ENCODE measurements around the gene GSTA3. TPM values are rescaled to one million over a fixed set of nuclear protein-coding genes. Genes with fewer than 3 reads are reported as not detected.

GSTA3 gene
- total and polyA plus RNA-seq, 2 of the 4 experiments (the other 2 are of a cell fraction), result not detected

DNA sequence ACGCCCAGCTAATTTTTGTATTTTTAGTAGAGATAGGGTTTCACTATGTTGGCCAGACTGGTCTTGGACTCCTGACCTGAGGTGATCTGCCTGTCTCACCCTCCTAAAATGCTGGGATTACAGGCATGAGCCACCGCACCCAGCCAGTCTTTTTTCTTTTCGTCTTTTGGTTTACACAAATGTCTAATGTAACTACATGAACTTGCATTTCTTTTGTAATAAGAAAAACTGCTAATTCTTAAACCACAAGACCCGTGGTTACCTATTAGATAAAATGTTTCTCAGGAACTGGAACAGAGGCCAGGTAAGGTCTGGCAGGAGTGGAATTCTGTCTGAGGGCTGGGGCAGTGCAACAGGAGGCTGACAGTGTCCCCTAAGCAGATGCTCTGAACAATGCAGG lies 32.7 kb upstream of the GSTA3 start:
- Histone ChIP-seq H3K27ac (ENCODE audit: insufficient read depth, low read length) (no peak overlapping the region), H4K5ac (ENCODE audit: low read depth, low read length) (no peak overlapping the region), H2BK120ac (ENCODE audit: low read depth, low read length) (no peak overlapping the region), H4K20me1 (ENCODE audit: insufficient read depth, low read length) (no peaks in the 10 kb centered on the region), H3K9ac (ENCODE audit: low read depth, low read length) (no peak overlapping the region), H3K27me3 (ENCODE audit: control insufficient read depth, insufficient read depth, low read length) (peaks cover 10% of the 10 kb centered on the region; the same call in 1 of the 2 replicates), H3K4me3 (ENCODE audit: insufficient read depth, low read depth, low read length) (no peak overlapping the region), H3K79me1 (ENCODE audit: low read depth in 1 of 2, low read length in 2 of 2) (no peaks in the 10 kb centered on the region), H4K8ac (ENCODE audit: low read depth in 2 of 2, low read length in 2 of 2) (no peak overlapping the region), H3K36me3 (ENCODE audit: control insufficient read depth, insufficient read depth, low read length) (no peaks in the 10 kb centered on the region), H3K4me1 (ENCODE audit: control insufficient read depth, insufficient read depth, low read length) (no peaks in the 10 kb centered on the region), H3K4me2 (ENCODE audit: low read depth, low read length) (no peak overlapping the region), H3K14ac (replicated peaks; ENCODE audit: low read depth, low read length) (no peak overlapping the region), H3K23ac (ENCODE audit: low read depth, low read length) (no peak overlapping the region), H3K9me3 (ENCODE audit: control insufficient read depth, insufficient read depth, low read length) (no peaks in the 10 kb centered on the region), H2BK5ac (ENCODE audit: low read depth, low read length, poor library complexity, severe bottlenecking) (no peak overlapping the region), H2AK9ac (replicated peaks; ENCODE audit: low read depth, low read length, poor library complexity) (no peak overlapping the region), H3K18ac (ENCODE audit: low read depth, low read length) (no peak overlapping the region), H2AFZ (replicated peaks; ENCODE audit: low read length, poor library complexity) (no peak overlapping the region), H2BK15ac (ENCODE audit: low read depth, low read length) (no peak overlapping the region), H2AK5ac (ENCODE audit: low read depth, low read length) (no peak overlapping the region), H3K4ac (ENCODE audit: low read depth, low read length) (no peak overlapping the region), H2BK20ac (ENCODE audit: low read depth, low read length) (no peak overlapping the region), H3K56ac (ENCODE audit: extremely low read depth, insufficient read depth, low read length) (no peak overlapping the region), H3K9me1 (ENCODE audit: insufficient read depth, low read length) (no peaks in the 10 kb centered on the region), H4K91ac (ENCODE audit: insufficient read depth, low read depth, low read length) (no peak overlapping the region)
- in situ Hi-C loops (cut with MboI; ENCODE audit: low sequenced_read_pairs), result no loop called here
- dilution Hi-C loops (cut with HindIII; ENCODE audit: low sequenced_read_pairs, unreplicated experiment), result no loop called here
- intact Hi-C loops (cut with micrococcal nuclease), result loop anchor here (5.0 kb wide), 1 partner anchor 40 kb away; no protein-coding TSS in a partner anchor
- ATAC-seq (ENCODE audit: low read depth) (no peak), DNase-seq (no peak)
- POLR2A ChIA-PET (ENCODE audit: unreplicated experiment), result no interaction called here
- TF ChIP-seq POLR2A (IDR thresholded peaks at IDR 0.05; ENCODE audit: low read depth, low read length) (no peak), SMC3 (IDR thresholded peaks at IDR 0.05; ENCODE audit: low read depth, low read length) (no peak), RAD21 (IDR thresholded peaks at IDR 0.05; ENCODE audit: low read length) (no peak), MXI1 (IDR thresholded peaks at IDR 0.05; ENCODE audit: borderline replicate concordance, low read depth, low read length) (no peak), CEBPB (IDR thresholded peaks at IDR 0.05; ENCODE audit: low read depth, low read length) (no peak), BHLHE40 (IDR thresholded peaks at IDR 0.05; ENCODE audit: low read depth, low read length) (no peak), MAZ (IDR thresholded peaks at IDR 0.05; ENCODE audit: borderline replicate concordance, low read depth, low read length) (no peak), CHD1 (IDR thresholded peaks at IDR 0.05; ENCODE audit: low read depth, low read length) (no peak), RFX5 (IDR thresholded peaks at IDR 0.05; ENCODE audit: low read depth, low read length) (no peak), RCOR1 (IDR thresholded peaks at IDR 0.05; ENCODE audit: insufficient replicate concordance, low read length) (no peak), FOS (IDR thresholded peaks at IDR 0.05; ENCODE audit: low read depth, low read length) (no peak)
- TF ChIP-seq, protein P1, sequence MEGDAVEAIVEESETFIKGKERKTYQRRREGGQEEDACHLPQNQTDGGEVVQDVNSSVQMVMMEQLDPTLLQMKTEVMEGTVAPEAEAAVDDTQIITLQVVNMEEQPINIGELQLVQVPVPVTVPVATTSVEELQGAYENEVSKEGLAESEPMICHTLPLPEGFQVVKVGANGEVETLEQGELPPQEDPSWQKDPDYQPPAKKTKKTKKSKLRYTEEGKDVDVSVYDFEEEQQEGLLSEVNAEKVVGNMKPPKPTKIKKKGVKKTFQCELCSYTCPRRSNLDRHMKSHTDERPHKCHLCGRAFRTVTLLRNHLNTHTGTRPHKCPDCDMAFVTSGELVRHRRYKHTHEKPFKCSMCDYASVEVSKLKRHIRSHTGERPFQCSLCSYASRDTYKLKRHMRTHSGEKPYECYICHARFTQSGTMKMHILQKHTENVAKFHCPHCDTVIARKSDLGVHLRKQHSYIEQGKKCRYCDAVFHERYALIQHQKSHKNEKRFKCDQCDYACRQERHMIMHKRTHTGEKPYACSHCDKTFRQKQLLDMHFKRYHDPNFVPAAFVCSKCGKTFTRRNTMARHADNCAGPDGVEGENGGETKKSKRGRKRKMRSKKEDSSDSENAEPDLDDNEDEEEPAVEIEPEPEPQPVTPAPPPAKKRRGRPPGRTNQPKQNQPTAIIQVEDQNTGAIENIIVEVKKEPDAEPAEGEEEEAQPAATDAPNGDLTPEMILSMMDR (conservative IDR thresholded peaks at IDR 0.05; ENCODE audit: low read depth, low read length), result no peak
- TF ChIP-seq, protein P2, sequence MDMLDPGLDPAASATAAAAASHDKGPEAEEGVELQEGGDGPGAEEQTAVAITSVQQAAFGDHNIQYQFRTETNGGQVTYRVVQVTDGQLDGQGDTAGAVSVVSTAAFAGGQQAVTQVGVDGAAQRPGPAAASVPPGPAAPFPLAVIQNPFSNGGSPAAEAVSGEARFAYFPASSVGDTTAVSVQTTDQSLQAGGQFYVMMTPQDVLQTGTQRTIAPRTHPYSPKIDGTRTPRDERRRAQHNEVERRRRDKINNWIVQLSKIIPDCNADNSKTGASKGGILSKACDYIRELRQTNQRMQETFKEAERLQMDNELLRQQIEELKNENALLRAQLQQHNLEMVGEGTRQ (IDR thresholded peaks at IDR 0.05; ENCODE audit: low read depth, low read length), result no peak
- TF ChIP-seq, protein P3, sequence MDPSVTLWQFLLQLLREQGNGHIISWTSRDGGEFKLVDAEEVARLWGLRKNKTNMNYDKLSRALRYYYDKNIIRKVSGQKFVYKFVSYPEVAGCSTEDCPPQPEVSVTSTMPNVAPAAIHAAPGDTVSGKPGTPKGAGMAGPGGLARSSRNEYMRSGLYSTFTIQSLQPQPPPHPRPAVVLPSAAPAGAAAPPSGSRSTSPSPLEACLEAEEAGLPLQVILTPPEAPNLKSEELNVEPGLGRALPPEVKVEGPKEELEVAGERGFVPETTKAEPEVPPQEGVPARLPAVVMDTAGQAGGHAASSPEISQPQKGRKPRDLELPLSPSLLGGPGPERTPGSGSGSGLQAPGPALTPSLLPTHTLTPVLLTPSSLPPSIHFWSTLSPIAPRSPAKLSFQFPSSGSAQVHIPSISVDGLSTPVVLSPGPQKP (IDR thresholded peaks at IDR 0.05; ENCODE audit: borderline replicate concordance, low read depth, low read length), result no peak
- no TSS peak for BruUV-seq (replicated peaks)
- WGBS, 2 experiments (ENCODE audit: extremely low coverage in 2 of 2, insufficient read length in 1 of 2), result no CpG with 5 or more reads among the region's 4 CpGs
- CTCF ChIA-PET, result interaction anchor here (0.7 kb wide), 2 partner anchors 14 to 768 kb away, joined by 3 read pairs; no protein-coding TSS in a partner anchor

All from IMR-90 (cell line).